Right lobe of liver (tissue), 4 donors: Measurements from ENCODE around the gene TEX52.

ENCODE experiments used
- POLR2A ChIP-seq: fragments of 450-650 bp; IDR thresholded peaks from one replicate; pipeline ENCODE4 v1.6.1; 2017; ENCODE audit warnings: antibody characterized with exemption, mild to moderate bottlenecking
- TF ChIP-seq, protein P1 (sequence below), 4 donors: fragments of 200-600 bp in 3 of 4; fragments of 450-650 bp in 1 of 4; IDR thresholded peaks; one replicate each; pipeline versions ENCODE4 v1.5.1 to v1.8.0; 2016 to 2022; ENCODE audit warnings: antibody characterized with exemption in 4 of 4, mild to moderate bottlenecking in 2 of 4
- donor health status: DM: no; HTN: no; CAD: no.
- donor health status: DM: no; HTN: no; CAD: no.
- donor health status: DM: no; HTN: yes; CAD: no.

DNA sequence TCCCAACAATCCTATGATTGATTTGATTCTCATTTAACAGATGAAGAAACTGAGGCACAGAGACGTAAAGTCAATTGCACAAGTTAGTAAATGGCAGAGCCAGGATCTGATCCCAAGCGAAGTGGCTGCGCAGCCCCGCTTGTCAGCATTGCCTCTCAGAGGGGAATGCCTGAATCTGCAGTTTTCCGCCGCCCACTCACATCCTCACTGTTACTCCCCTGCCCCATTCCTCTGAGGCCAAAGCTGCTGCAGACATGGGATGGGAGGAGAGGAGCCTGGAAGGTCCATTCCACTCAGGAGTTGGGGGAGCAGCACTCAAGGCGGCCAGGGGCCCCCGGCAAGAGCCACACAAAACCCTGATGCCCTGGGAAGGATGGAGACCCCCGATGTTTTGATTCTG, 23.0 kb downstream of the TEX52 start:
- TF ChIP-seq, protein P1, sequence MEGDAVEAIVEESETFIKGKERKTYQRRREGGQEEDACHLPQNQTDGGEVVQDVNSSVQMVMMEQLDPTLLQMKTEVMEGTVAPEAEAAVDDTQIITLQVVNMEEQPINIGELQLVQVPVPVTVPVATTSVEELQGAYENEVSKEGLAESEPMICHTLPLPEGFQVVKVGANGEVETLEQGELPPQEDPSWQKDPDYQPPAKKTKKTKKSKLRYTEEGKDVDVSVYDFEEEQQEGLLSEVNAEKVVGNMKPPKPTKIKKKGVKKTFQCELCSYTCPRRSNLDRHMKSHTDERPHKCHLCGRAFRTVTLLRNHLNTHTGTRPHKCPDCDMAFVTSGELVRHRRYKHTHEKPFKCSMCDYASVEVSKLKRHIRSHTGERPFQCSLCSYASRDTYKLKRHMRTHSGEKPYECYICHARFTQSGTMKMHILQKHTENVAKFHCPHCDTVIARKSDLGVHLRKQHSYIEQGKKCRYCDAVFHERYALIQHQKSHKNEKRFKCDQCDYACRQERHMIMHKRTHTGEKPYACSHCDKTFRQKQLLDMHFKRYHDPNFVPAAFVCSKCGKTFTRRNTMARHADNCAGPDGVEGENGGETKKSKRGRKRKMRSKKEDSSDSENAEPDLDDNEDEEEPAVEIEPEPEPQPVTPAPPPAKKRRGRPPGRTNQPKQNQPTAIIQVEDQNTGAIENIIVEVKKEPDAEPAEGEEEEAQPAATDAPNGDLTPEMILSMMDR (IDR thresholded peaks at IDR 0.05): no peak
- no peak for TF ChIP-seq POLR2A
